Fibroblast of pulmonary artery (primary cell): Measurements from ENCODE around the gene SCAF4.

ENCODE experiments used
- DNase-seq: peaks from one replicate; pipeline ENCODE4 v3.0.0-alpha.2; 2010; ENCODE audit warnings: low read depth
- H3K4me3 ChIP-seq: replicated peaks from 2 replicates; pipeline ENCODE4 v1.5.1; 2011; ENCODE audit warnings: low read depth, mild to moderate bottlenecking, control low read depth, low read length, moderate library complexity
- CTCF ChIP-seq: IDR thresholded peaks from 2 replicates; pipeline ENCODE4 v1.5.1; 2011; ENCODE audit warnings: mild to moderate bottlenecking, control low read depth, low read length, inconsistent platforms; ENCODE audit errors: missing control alignments

The SCAF4 gene

GRCh38 chr21:31755027-31755426 is 23.1 kb upstream of the SCAF4 start:
- no peak for DNase-seq
- H3K4me3 ChIP-seq = no peak overlapping the region
- no peak for TF ChIP-seq CTCF

- no peak for TF ChIP-seq CTCF
- no peak for DNase-seq
- H3K4me3 ChIP-seq = no peak overlapping the region
Measured at GRCh38 chr21:31754708-31754960, 22.7 kb upstream of the SCAF4 start.

GRCh38 chr21:31753949-31754707 is 22.2 kb upstream of the SCAF4 start:
- no peak for DNase-seq
- TF ChIP-seq CTCF = no peak
- H3K4me3 ChIP-seq = no peak overlapping the region

- no peak overlapping the region for H3K4me3 ChIP-seq
- no peak for TF ChIP-seq CTCF
- no peak for DNase-seq
Measured at GRCh38 chr21:31752967-31753366, 21.0 kb upstream of the SCAF4 start.

- peak; percentile 36 for DNase-seq
- no peak overlapping the region for H3K4me3 ChIP-seq
- TF ChIP-seq CTCF = no peak
Measured at GRCh38 chr21:31752352-31752751, 20.4 kb upstream of the SCAF4 start.

GRCh38 chr21:31750843-31751242 is 18.9 kb upstream of the SCAF4 start:
- TF ChIP-seq CTCF = no peak
- no peak overlapping the region for H3K4me3 ChIP-seq
- peak; percentile 10 for DNase-seq

GRCh38 chr21:31744182-31744800 is 12.4 kb upstream of the SCAF4 start:
- no peak overlapping the region for H3K4me3 ChIP-seq
- no peak for DNase-seq
- no peak for TF ChIP-seq CTCF
